SK-N-SH treated with all-trans-retinoic acid at 6 μM for 48 hours (cell line): Measurements from ENCODE around the gene RBFOX2.

ENCODE experiments used
- ATAC-seq: fragments of 200-7000 bp; cut with Tn5 transposase; 3 replicates; pipeline ENCODE4 v1.9.1; 2020; ENCODE audit warnings: mild to moderate bottlenecking, moderate library complexity
- ARNTL ChIP-seq: fragments of 450-650 bp; formaldehyde crosslinking; IDR thresholded peaks from 2 replicates; pipeline ENCODE4 v1.5.0; 2020; ENCODE audit warnings: low read depth, mild to moderate bottlenecking, moderate library complexity, borderline replicate concordance
- BACH2 ChIP-seq: fragments of 250-450 bp; sonication (Bioruptor Pico); IDR thresholded peaks from 2 replicates; pipeline ENCODE4 v1.9.0; 2021; ENCODE audit warnings: mild to moderate bottlenecking, borderline replicate concordance
- CREB5 ChIP-seq: fragments of 250-450 bp; sonication (Bioruptor Pico); IDR thresholded peaks from 2 replicates; pipeline ENCODE4 v1.5.1; 2020; ENCODE audit warnings: low read depth, mild to moderate bottlenecking, moderate library complexity
- CSDC2 ChIP-seq: fragments of 250-450 bp; sonication (Bioruptor Pico); IDR thresholded peaks from 2 replicates; pipeline ENCODE4 v1.5.0; 2020; ENCODE audit warnings: mild to moderate bottlenecking, moderate library complexity
- ESRRG ChIP-seq: fragments of 250-450 bp; sonication (Bioruptor Pico); IDR thresholded peaks from 2 replicates; pipeline ENCODE4 v1.6.1; 2021; ENCODE audit warnings: mild to moderate bottlenecking
- GLIS3 ChIP-seq: fragments of 250-450 bp; sonication (Bioruptor Pico); IDR thresholded peaks from 2 replicates; pipeline ENCODE4 v1.5.0; 2020; ENCODE audit warnings: mild to moderate bottlenecking, moderate library complexity
- ISL1 ChIP-seq: fragments of 250-450 bp; sonication (Bioruptor Pico); IDR thresholded peaks from 2 replicates; pipeline ENCODE4 v2.1.2; 2022; ENCODE audit warnings: mild to moderate bottlenecking, moderate library complexity
- OSR1 ChIP-seq: fragments of 250-450 bp; sonication (Bioruptor Pico); IDR thresholded peaks from 2 replicates; pipeline ENCODE4 v1.8.0; 2022; ENCODE audit warnings: moderate library complexity, mild to moderate bottlenecking, inconsistent platforms
- PATZ1 ChIP-seq: fragments of 250-450 bp; sonication (Bioruptor Pico); IDR thresholded peaks from 2 replicates; pipeline ENCODE4 v1.8.0; 2020; ENCODE audit warnings: mild to moderate bottlenecking, moderate library complexity, borderline replicate concordance
- PPARA ChIP-seq: fragments of 250-450 bp; sonication (Bioruptor Pico); IDR thresholded peaks from 2 replicates; pipeline ENCODE4 v1.5.0; 2020; ENCODE audit warnings: mild to moderate bottlenecking, borderline replicate concordance
- RARB ChIP-seq: fragments of 250-450 bp; sonication (Bioruptor Pico); IDR thresholded peaks from 2 replicates; pipeline ENCODE4 v1.8.0; 2021; ENCODE audit warnings: mild to moderate bottlenecking, moderate library complexity
- SNAI2 ChIP-seq: fragments of 250-450 bp; sonication (Bioruptor Pico); IDR thresholded peaks from 2 replicates; pipeline ENCODE4 v1.5.0; 2020; ENCODE audit warnings: mild to moderate bottlenecking, moderate library complexity
- TCF4 ChIP-seq: fragments of 250-450 bp; sonication (Bioruptor Pico); IDR thresholded peaks from 2 replicates; pipeline ENCODE4 v1.8.0; 2021; ENCODE audit warnings: mild to moderate bottlenecking, moderate library complexity, borderline replicate concordance
- TOX ChIP-seq: fragments of 250-450 bp; sonication (Bioruptor Pico); IDR thresholded peaks from 2 replicates; pipeline ENCODE4 v1.8.0; 2021; ENCODE audit warnings: mild to moderate bottlenecking, moderate library complexity, borderline replicate concordance
- ZC3H10 ChIP-seq: fragments of 250-450 bp; sonication (Bioruptor Pico); IDR thresholded peaks from 2 replicates; pipeline ENCODE4 v1.5.1; 2021; ENCODE audit warnings: mild to moderate bottlenecking, moderate library complexity
- ZFP3 ChIP-seq: fragments of 250-450 bp; sonication (Bioruptor Pico); IDR thresholded peaks from 2 replicates; pipeline ENCODE4 v1.5.0; 2020; ENCODE audit warnings: mild to moderate bottlenecking, moderate library complexity
- ZFP30 ChIP-seq: fragments of 450-650 bp; formaldehyde crosslinking; IDR thresholded peaks from 2 replicates; pipeline ENCODE4 v1.5.0; 2022; ENCODE audit warnings: mild to moderate bottlenecking, moderate library complexity
- ZNF565 ChIP-seq: fragments of 450-650 bp; formaldehyde crosslinking; conservative IDR thresholded peaks from 2 replicates; pipeline ENCODE4 v1.5.0; 2020; ENCODE audit warnings: low read depth, mild to moderate bottlenecking, moderate library complexity
- ZNF70 ChIP-seq: fragments of 450-650 bp; formaldehyde crosslinking; IDR thresholded peaks from 2 replicates; pipeline ENCODE4 v1.5.0; 2020; ENCODE audit warnings: mild to moderate bottlenecking, moderate library complexity
- ZNF8 ChIP-seq: fragments of 450-650 bp; formaldehyde crosslinking; IDR thresholded peaks from 2 replicates; pipeline ENCODE4 v1.5.0; 2020; ENCODE audit warnings: mild to moderate bottlenecking, moderate library complexity
- TF ChIP-seq, protein P1 (sequence below): fragments of 250-450 bp; sonication (Bioruptor Pico); IDR thresholded peaks from 2 replicates; pipeline ENCODE4 v1.5.1; 2021; ENCODE audit warnings: mild to moderate bottlenecking, moderate library complexity
- TF ChIP-seq, protein P2 (sequence below): fragments of 250-450 bp; sonication (Bioruptor Pico); IDR thresholded peaks from 2 replicates; pipeline ENCODE4 v1.5.0; 2020; ENCODE audit warnings: mild to moderate bottlenecking, moderate library complexity
- TF ChIP-seq, protein P3 (sequence below): fragments of 250-450 bp; sonication (Bioruptor Pico); IDR thresholded peaks from 2 replicates; pipeline ENCODE4 v1.8.0; 2021; ENCODE audit warnings: low read depth, mild to moderate bottlenecking, moderate library complexity, borderline replicate concordance

RBFOX2 gene

GRCh38 chr22:35894937-35895708 lies 133.5 kb downstream of the RBFOX2 start:
- ATAC-seq = peak; percentile 60
- TF ChIP-seq ZNF70 (CRISPR knock-in tag) (no peak), ZNF8 (CRISPR knock-in tag) (no peak), ESRRG (CRISPR knock-in tag) (no peak), CSDC2 (CRISPR knock-in tag) (no peak), SNAI2 (CRISPR knock-in tag) (no peak), PPARA (CRISPR knock-in tag) (no peak), TCF4 (no peak), RARB (CRISPR knock-in tag) (no peak), ARNTL (no peak), BACH2 (CRISPR knock-in tag) (no peak), TOX (CRISPR knock-in tag) (no peak), ZFP30 (CRISPR knock-in tag) (no peak), OSR1 (CRISPR knock-in tag) (no peak), ISL1 (CRISPR knock-in tag) (no peak), PATZ1 (CRISPR knock-in tag) (no peak), GLIS3 (CRISPR knock-in tag) (no peak)
- TF ChIP-seq, protein P1, sequence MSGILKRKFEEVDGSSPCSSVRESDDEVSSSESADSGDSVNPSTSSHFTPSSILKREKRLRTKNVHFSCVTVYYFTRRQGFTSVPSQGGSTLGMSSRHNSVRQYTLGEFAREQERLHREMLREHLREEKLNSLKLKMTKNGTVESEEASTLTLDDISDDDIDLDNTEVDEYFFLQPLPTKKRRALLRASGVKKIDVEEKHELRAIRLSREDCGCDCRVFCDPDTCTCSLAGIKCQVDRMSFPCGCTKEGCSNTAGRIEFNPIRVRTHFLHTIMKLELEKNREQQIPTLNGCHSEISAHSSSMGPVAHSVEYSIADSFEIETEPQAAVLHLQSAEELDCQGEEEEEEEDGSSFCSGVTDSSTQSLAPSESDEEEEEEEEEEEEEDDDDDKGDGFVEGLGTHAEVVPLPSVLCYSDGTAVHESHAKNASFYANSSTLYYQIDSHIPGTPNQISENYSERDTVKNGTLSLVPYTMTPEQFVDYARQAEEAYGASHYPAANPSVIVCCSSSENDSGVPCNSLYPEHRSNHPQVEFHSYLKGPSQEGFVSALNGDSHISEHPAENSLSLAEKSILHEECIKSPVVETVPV (CRISPR knock-in tag) = no peak

DNA sequence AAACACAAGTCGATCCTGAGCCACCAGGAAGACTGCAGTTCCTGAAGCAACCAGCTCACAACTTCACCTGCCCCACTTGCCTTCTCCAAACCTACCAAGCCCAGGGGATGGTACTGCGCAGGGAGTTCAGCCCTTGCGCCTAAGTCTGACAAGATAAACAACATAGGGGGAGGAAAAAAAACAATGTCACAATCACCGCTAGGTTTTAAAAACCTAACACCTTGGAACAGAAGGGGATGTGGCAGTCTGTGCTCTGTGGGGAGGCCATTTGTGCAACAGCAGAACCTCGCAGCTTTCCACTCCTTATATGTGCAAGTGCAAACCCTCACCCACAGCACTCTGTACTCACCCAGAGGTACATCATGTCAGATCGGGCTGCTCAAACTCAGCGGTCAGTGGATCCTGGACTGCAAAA lies 134.2 kb downstream of the RBFOX2 start:
- no peak for TF ChIP-seq PATZ1 (CRISPR knock-in tag)
- TF ChIP-seq RARB (CRISPR knock-in tag) = no peak
- no peak for TF ChIP-seq CREB5 (CRISPR knock-in tag)
- no peak for TF ChIP-seq ZC3H10 (CRISPR knock-in tag)
- TF ChIP-seq, protein P2, sequence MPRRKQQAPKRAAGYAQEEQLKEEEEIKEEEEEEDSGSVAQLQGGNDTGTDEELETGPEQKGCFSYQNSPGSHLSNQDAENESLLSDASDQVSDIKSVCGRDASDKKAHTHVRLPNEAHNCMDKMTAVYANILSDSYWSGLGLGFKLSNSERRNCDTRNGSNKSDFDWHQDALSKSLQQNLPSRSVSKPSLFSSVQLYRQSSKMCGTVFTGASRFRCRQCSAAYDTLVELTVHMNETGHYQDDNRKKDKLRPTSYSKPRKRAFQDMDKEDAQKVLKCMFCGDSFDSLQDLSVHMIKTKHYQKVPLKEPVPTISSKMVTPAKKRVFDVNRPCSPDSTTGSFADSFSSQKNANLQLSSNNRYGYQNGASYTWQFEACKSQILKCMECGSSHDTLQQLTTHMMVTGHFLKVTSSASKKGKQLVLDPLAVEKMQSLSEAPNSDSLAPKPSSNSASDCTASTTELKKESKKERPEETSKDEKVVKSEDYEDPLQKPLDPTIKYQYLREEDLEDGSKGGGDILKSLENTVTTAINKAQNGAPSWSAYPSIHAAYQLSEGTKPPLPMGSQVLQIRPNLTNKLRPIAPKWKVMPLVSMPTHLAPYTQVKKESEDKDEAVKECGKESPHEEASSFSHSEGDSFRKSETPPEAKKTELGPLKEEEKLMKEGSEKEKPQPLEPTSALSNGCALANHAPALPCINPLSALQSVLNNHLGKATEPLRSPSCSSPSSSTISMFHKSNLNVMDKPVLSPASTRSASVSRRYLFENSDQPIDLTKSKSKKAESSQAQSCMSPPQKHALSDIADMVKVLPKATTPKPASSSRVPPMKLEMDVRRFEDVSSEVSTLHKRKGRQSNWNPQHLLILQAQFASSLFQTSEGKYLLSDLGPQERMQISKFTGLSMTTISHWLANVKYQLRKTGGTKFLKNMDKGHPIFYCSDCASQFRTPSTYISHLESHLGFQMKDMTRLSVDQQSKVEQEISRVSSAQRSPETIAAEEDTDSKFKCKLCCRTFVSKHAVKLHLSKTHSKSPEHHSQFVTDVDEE (CRISPR knock-in tag) = no peak
- no peak for TF ChIP-seq TOX (CRISPR knock-in tag)
- no peak for TF ChIP-seq BACH2 (CRISPR knock-in tag)
- TF ChIP-seq ARNTL = no peak
- TF ChIP-seq ZFP30 (CRISPR knock-in tag) = no peak
- TF ChIP-seq ZFP3 (CRISPR knock-in tag) = no peak
- no peak for TF ChIP-seq ZNF565 (CRISPR knock-in tag)
- no peak for TF ChIP-seq OSR1 (CRISPR knock-in tag)
- TF ChIP-seq, protein P3, sequence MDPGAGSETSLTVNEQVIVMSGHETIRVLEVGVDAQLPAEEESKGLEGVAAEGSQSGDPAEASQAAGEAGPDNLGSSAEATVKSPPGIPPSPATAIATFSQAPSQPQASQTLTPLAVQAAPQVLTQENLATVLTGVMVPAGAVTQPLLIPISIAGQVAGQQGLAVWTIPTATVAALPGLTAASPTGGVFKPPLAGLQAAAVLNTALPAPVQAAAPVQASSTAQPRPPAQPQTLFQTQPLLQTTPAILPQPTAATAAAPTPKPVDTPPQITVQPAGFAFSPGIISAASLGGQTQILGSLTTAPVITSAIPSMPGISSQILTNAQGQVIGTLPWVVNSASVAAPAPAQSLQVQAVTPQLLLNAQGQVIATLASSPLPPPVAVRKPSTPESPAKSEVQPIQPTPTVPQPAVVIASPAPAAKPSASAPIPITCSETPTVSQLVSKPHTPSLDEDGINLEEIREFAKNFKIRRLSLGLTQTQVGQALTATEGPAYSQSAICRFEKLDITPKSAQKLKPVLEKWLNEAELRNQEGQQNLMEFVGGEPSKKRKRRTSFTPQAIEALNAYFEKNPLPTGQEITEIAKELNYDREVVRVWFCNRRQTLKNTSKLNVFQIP (CRISPR knock-in tag) = no peak
- peak; percentile 6; the same call in 1 of the 3 replicates for ATAC-seq
